HEK293 (cell line): Measurements from ENCODE around the gene CARS1.

ENCODE experiments used
- GLIS1 ChIP-seq: fragments of 450-650 bp; formaldehyde crosslinking; IDR thresholded peaks from 2 replicates; pipeline ENCODE4 v1.5.1; 2016; ENCODE audit warnings: missing biosample characterization, missing genetic modification characterization
- KLF16 ChIP-seq: fragments of 450-650 bp; formaldehyde crosslinking; IDR thresholded peaks from 2 replicates; pipeline ENCODE4 v1.5.1; 2017; ENCODE audit warnings: missing biosample characterization, missing genetic modification characterization
- MEIS1 ChIP-seq: sonication (generic); formaldehyde crosslinking; IDR thresholded peaks from 2 replicates; pipeline ENCODE4 v1.8.1; 2022; ENCODE audit warnings: missing genetic modification reagents, mild to moderate bottlenecking, borderline replicate concordance
- MYNN ChIP-seq: fragments of 450-650 bp; formaldehyde crosslinking; IDR thresholded peaks from 2 replicates; pipeline ENCODE4 v1.5.1; 2016; ENCODE audit warnings: missing biosample characterization, missing genetic modification characterization, borderline replicate concordance
- OSR2 ChIP-seq: fragments of 450-650 bp; formaldehyde crosslinking; IDR thresholded peaks from 2 replicates; pipeline ENCODE4 v1.5.1; 2016; ENCODE audit warnings: missing biosample characterization, missing genetic modification characterization
- OVOL3 ChIP-seq: fragments of 450-650 bp; formaldehyde crosslinking; IDR thresholded peaks from 2 replicates; pipeline ENCODE4 v1.5.1; 2016; ENCODE audit warnings: missing biosample characterization, missing genetic modification characterization
- RBAK ChIP-seq: fragments of 450-650 bp; formaldehyde crosslinking; IDR thresholded peaks from 2 replicates; pipeline ENCODE4 v1.5.1; 2016; ENCODE audit warnings: missing biosample characterization, missing genetic modification characterization
- SETDB1 ChIP-seq: IDR thresholded peaks from one replicate; pipeline ENCODE4 v1.6.1; 2017; ENCODE audit warnings: mild to moderate bottlenecking, low read length, moderate library complexity, mixed read lengths; ENCODE audit not compliant: insufficient read length
- SP2 ChIP-seq: fragments of 450-650 bp; formaldehyde crosslinking; IDR thresholded peaks from 2 replicates; pipeline ENCODE4 v1.5.1; 2016; ENCODE audit warnings: missing biosample characterization, missing genetic modification characterization
- TCF7L2 ChIP-seq: IDR thresholded peaks from 2 replicates; pipeline ENCODE4 v1.6.1; 2011; ENCODE audit warnings: low read depth, mild to moderate bottlenecking, inconsistent platforms, low read length, moderate library complexity, borderline replicate concordance
- YY1 ChIP-seq: fragments of 450-650 bp; formaldehyde crosslinking; IDR thresholded peaks from 2 replicates; pipeline ENCODE4 v1.5.1; 2018; ENCODE audit warnings: missing biosample characterization, missing genetic modification characterization
- ZEB2 ChIP-seq: fragments of 450-650 bp; formaldehyde crosslinking; IDR thresholded peaks from 2 replicates; pipeline ENCODE4 v1.5.1; 2016; ENCODE audit warnings: missing biosample characterization, missing genetic modification characterization
- ZFHX2 ChIP-seq: fragments of 450-650 bp; formaldehyde crosslinking; conservative IDR thresholded peaks from 2 replicates; pipeline ENCODE4 v1.5.1; 2016; ENCODE audit warnings: missing biosample characterization, missing genetic modification characterization
- ZFP41 ChIP-seq: fragments of 450-650 bp; formaldehyde crosslinking; IDR thresholded peaks from 2 replicates; pipeline ENCODE4 v1.5.1; 2016; ENCODE audit warnings: missing biosample characterization, missing genetic modification characterization, borderline replicate concordance
- ZNF112 ChIP-seq: fragments of 450-650 bp; formaldehyde crosslinking; IDR thresholded peaks from 2 replicates; pipeline ENCODE4 v1.5.0; 2017; ENCODE audit warnings: missing biosample characterization, missing genetic modification characterization
- ZNF155 ChIP-seq: fragments of 450-650 bp; formaldehyde crosslinking; IDR thresholded peaks from 2 replicates; pipeline ENCODE4 v1.5.1; 2016; ENCODE audit warnings: missing biosample characterization, missing genetic modification characterization
- ZNF366 ChIP-seq: fragments of 450-650 bp; formaldehyde crosslinking; conservative IDR thresholded peaks from 2 replicates; pipeline ENCODE4 v1.5.1; 2016; ENCODE audit warnings: missing biosample characterization, missing genetic modification characterization
- ZNF394 ChIP-seq: fragments of 450-650 bp; formaldehyde crosslinking; IDR thresholded peaks from 2 replicates; pipeline ENCODE4 v1.5.1; 2016; ENCODE audit warnings: missing biosample characterization, missing genetic modification characterization, mild to moderate bottlenecking, moderate library complexity, borderline replicate concordance
- ZNF433 ChIP-seq: fragments of 450-650 bp; formaldehyde crosslinking; IDR thresholded peaks from 2 replicates; pipeline ENCODE4 v1.5.1; 2016; ENCODE audit warnings: missing biosample characterization, missing genetic modification characterization, low read depth
- ZNF48 ChIP-seq: fragments of 450-650 bp; formaldehyde crosslinking; IDR thresholded peaks from 2 replicates; pipeline ENCODE4 v1.5.1; 2016; ENCODE audit warnings: missing biosample characterization, missing genetic modification characterization
- ZNF560 ChIP-seq: fragments of 450-650 bp; formaldehyde crosslinking; IDR thresholded peaks from 2 replicates; pipeline ENCODE4 v1.5.1; 2017; ENCODE audit warnings: missing biosample characterization, missing genetic modification characterization, borderline replicate concordance
- ZNF561 ChIP-seq: fragments of 450-650 bp; IDR thresholded peaks from 2 replicates; pipeline ENCODE4 v1.5.1; 2018; ENCODE audit warnings: missing biosample characterization, missing genetic modification characterization, borderline replicate concordance
- ZNF585B ChIP-seq: fragments of 450-650 bp; formaldehyde crosslinking; IDR thresholded peaks from 2 replicates; pipeline ENCODE4 v1.5.1; 2016; ENCODE audit warnings: missing biosample characterization, missing genetic modification characterization
- ZNF600 ChIP-seq: fragments of 450-650 bp; formaldehyde crosslinking; IDR thresholded peaks from 2 replicates; pipeline ENCODE4 v1.5.1; 2016; ENCODE audit warnings: missing biosample characterization, missing genetic modification characterization
- ZNF777 ChIP-seq: fragments of 450-650 bp; formaldehyde crosslinking; IDR thresholded peaks from 2 replicates; pipeline ENCODE4 v1.5.1; 2017; ENCODE audit warnings: missing biosample characterization, missing genetic modification characterization, borderline replicate concordance
- ZSCAN16 ChIP-seq: fragments of 450-650 bp; formaldehyde crosslinking; IDR thresholded peaks from 2 replicates; pipeline ENCODE4 v1.5.1; 2016; ENCODE audit warnings: missing biosample characterization, missing genetic modification characterization
- TF ChIP-seq, protein P1 (sequence below): fragments of 450-650 bp; formaldehyde crosslinking; IDR thresholded peaks from 2 replicates; pipeline ENCODE4 v1.5.1; 2016; ENCODE audit warnings: missing biosample characterization, missing genetic modification characterization, borderline replicate concordance
- TF ChIP-seq, protein P2 (sequence below): fragments of 450-650 bp; formaldehyde crosslinking; IDR thresholded peaks from 2 replicates; pipeline ENCODE4 v1.5.1; 2016; ENCODE audit warnings: missing biosample characterization, missing genetic modification characterization
- TF ChIP-seq, protein P3 (sequence below): fragments of 450-650 bp; formaldehyde crosslinking; IDR thresholded peaks from 2 replicates; pipeline ENCODE4 v1.5.1; 2016; ENCODE audit warnings: missing biosample characterization, missing genetic modification characterization, borderline replicate concordance
- TF ChIP-seq, protein P4 (sequence below): fragments of 450-650 bp; formaldehyde crosslinking; IDR thresholded peaks from 2 replicates; pipeline ENCODE4 v1.5.1; 2016; ENCODE audit warnings: missing biosample characterization, missing genetic modification characterization

Gene CARS1

DNA sequence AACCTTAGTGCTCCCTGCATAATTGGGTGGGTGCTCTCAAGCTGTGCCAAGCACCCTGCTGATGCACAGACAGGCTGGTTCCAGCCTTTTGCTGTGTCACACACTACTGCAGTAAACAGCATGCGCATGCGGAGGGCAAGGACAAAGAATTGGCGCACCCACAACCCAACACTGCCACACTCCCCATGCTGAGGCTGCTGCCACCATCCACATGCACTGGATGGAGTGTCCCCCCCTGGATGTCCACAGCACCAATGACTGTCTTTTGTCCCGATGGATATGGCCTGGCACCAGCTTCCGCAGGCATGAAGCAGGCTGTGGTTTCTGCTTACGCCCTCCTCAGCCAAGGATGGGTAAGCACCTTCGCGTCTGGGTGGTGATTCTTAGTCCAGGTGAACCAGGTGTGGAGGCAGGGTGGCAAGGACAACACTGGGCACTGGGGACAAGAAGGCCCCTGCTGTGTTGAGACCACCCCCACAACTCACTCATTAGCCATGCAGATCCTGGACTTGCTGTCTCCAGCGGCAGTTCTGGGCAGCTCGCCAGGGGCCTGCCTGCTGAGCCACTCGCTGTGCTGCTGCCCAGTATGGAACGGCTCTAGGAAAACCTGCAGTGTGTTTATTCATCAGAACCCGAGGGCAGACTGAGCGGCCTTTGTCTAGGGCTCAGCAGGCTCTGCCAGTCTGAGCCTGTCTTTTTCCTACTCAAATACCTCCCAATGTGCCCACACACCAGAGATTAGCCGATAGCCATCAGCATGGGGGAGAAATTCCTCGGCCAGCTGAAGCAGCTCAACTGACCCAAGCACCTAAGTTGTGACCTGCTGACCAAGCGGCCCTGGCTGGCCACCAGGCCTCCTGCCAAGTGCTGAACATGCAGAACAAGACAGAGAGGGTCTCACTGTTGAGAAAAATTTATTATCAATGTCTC is 56.9 kb downstream of the CARS1 start (continued):
- TF ChIP-seq, protein P1, sequence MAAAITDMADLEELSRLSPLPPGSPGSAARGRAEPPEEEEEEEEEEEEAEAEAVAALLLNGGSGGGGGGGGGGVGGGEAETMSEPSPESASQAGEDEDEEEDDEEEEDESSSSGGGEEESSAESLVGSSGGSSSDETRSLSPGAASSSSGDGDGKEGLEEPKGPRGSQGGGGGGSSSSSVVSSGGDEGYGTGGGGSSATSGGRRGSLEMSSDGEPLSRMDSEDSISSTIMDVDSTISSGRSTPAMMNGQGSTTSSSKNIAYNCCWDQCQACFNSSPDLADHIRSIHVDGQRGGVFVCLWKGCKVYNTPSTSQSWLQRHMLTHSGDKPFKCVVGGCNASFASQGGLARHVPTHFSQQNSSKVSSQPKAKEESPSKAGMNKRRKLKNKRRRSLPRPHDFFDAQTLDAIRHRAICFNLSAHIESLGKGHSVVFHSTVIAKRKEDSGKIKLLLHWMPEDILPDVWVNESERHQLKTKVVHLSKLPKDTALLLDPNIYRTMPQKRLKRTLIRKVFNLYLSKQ: no peak
- no peak for TF ChIP-seq SETDB1
- no peak for TF ChIP-seq ZNF366 (tag by site-specific recombination)
- no peak for TF ChIP-seq ZNF560 (tag by site-specific recombination)
- TF ChIP-seq ZNF155 (tag by site-specific recombination): no peak
- TF ChIP-seq MYNN (tag by site-specific recombination): no peak
- TF ChIP-seq MEIS1 (CRISPR knock-in tag): no peak
- no peak for TF ChIP-seq RBAK
- TF ChIP-seq, protein P2, sequence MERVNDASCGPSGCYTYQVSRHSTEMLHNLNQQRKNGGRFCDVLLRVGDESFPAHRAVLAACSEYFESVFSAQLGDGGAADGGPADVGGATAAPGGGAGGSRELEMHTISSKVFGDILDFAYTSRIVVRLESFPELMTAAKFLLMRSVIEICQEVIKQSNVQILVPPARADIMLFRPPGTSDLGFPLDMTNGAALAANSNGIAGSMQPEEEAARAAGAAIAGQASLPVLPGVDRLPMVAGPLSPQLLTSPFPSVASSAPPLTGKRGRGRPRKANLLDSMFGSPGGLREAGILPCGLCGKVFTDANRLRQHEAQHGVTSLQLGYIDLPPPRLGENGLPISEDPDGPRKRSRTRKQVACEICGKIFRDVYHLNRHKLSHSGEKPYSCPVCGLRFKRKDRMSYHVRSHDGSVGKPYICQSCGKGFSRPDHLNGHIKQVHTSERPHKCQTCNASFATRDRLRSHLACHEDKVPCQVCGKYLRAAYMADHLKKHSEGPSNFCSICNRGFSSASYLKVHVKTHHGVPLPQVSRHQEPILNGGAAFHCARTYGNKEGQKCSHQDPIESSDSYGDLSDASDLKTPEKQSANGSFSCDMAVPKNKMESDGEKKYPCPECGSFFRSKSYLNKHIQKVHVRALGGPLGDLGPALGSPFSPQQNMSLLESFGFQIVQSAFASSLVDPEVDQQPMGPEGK (tag by site-specific recombination): no peak
- TF ChIP-seq ZNF600 (tag by site-specific recombination): peak; percentile 94
- no peak for TF ChIP-seq ZNF561 (tag by site-specific recombination)
- 0 out of 2 replicates have a peak, but pooled peaks have one; percentile 17 for TF ChIP-seq ZFHX2 (tag by site-specific recombination)
- no peak for TF ChIP-seq OSR2 (tag by site-specific recombination)
- TF ChIP-seq ZEB2: no peak
- TF ChIP-seq OVOL3 (tag by site-specific recombination): no peak
- no peak for TF ChIP-seq ZSCAN16 (tag by site-specific recombination)
- no peak for TF ChIP-seq GLIS1 (tag by site-specific recombination)
- TF ChIP-seq ZNF112 (tag by site-specific recombination): no peak
- TF ChIP-seq TCF7L2: no peak
- TF ChIP-seq SP2 (tag by site-specific recombination): no peak
- TF ChIP-seq, protein P3, sequence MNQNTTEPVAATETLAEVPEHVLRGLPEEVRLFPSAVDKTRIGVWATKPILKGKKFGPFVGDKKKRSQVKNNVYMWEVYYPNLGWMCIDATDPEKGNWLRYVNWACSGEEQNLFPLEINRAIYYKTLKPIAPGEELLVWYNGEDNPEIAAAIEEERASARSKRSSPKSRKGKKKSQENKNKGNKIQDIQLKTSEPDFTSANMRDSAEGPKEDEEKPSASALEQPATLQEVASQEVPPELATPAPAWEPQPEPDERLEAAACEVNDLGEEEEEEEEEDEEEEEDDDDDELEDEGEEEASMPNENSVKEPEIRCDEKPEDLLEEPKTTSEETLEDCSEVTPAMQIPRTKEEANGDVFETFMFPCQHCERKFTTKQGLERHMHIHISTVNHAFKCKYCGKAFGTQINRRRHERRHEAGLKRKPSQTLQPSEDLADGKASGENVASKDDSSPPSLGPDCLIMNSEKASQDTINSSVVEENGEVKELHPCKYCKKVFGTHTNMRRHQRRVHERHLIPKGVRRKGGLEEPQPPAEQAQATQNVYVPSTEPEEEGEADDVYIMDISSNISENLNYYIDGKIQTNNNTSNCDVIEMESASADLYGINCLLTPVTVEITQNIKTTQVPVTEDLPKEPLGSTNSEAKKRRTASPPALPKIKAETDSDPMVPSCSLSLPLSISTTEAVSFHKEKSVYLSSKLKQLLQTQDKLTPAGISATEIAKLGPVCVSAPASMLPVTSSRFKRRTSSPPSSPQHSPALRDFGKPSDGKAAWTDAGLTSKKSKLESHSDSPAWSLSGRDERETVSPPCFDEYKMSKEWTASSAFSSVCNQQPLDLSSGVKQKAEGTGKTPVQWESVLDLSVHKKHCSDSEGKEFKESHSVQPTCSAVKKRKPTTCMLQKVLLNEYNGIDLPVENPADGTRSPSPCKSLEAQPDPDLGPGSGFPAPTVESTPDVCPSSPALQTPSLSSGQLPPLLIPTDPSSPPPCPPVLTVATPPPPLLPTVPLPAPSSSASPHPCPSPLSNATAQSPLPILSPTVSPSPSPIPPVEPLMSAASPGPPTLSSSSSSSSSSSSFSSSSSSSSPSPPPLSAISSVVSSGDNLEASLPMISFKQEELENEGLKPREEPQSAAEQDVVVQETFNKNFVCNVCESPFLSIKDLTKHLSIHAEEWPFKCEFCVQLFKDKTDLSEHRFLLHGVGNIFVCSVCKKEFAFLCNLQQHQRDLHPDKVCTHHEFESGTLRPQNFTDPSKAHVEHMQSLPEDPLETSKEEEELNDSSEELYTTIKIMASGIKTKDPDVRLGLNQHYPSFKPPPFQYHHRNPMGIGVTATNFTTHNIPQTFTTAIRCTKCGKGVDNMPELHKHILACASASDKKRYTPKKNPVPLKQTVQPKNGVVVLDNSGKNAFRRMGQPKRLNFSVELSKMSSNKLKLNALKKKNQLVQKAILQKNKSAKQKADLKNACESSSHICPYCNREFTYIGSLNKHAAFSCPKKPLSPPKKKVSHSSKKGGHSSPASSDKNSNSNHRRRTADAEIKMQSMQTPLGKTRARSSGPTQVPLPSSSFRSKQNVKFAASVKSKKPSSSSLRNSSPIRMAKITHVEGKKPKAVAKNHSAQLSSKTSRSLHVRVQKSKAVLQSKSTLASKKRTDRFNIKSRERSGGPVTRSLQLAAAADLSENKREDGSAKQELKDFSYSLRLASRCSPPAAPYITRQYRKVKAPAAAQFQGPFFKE (tag by site-specific recombination): no peak
- no peak for TF ChIP-seq YY1 (tag by site-specific recombination)
- no peak for TF ChIP-seq ZNF777
- TF ChIP-seq ZNF48 (tag by site-specific recombination): no peak
- TF ChIP-seq, protein P4, sequence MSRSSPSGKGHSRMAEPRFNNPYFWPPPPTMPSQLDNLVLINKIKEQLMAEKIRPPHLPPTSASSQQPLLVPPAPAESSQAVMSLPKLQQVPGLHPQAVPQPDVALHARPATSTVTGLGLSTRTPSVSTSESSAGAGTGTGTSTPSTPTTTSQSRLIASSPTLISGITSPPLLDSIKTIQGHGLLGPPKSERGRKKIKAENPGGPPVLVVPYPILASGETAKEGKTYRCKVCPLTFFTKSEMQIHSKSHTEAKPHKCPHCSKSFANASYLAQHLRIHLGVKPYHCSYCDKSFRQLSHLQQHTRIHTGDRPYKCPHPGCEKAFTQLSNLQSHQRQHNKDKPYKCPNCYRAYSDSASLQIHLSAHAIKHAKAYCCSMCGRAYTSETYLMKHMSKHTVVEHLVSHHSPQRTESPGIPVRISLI (tag by site-specific recombination): no peak
- TF ChIP-seq ZNF433 (tag by site-specific recombination): no peak
- TF ChIP-seq ZFP41 (tag by site-specific recombination): no peak
- no peak for TF ChIP-seq KLF16 (tag by site-specific recombination)
- no peak for TF ChIP-seq ZNF394 (tag by site-specific recombination)
- no peak for TF ChIP-seq ZNF585B (tag by site-specific recombination)
